Measurements from ENCODE around the gene DLG4. TPM values are rescaled to one million over a fixed set of nuclear protein-coding genes. Genes with fewer than 3 reads are reported as not detected.
"Not testable (repeated sequence)": the region's sequence is repeated elsewhere in the genome, so short reads cannot be mapped to it uniquely, and the experiment has no call there.

DLG4 gene
- total RNA-seq, 1 donor from 2014 or later: 9.1 TPM

DNA sequence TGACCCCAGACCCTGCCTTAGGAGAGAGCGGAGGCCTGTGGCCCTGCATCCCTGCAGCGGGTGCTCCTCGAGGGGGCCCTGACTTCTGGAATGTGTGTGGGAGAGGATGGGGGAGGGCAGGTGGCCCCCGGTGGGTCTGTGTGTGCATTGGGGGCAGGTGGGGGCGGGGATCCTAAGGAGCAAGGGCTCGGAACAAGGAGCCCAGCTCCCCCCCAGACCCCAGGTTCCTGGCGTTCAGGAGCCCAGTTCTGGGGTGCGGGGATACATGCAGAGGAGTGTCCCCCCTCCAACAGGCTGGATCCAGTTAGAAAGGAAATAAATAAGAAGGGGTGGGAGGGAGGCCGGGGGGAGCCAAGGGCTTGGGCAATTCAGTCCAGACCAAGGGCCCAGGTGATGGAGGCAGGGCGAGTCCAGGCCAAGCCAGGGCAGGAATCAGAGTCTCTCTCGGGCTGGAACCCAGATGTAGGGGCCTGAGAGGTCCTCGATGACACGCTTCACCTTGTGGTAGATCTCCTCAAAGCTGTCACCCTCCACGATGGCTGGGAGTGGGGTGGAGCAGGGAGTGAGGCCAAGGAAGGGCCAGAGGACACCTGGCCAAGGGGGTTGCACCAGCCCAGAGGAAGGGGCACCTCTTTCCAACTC is 29.2 kb downstream of the DLG4 start:
- DNase-seq (ENCODE audit: low read depth in 2 of 2): no peak

DNA sequence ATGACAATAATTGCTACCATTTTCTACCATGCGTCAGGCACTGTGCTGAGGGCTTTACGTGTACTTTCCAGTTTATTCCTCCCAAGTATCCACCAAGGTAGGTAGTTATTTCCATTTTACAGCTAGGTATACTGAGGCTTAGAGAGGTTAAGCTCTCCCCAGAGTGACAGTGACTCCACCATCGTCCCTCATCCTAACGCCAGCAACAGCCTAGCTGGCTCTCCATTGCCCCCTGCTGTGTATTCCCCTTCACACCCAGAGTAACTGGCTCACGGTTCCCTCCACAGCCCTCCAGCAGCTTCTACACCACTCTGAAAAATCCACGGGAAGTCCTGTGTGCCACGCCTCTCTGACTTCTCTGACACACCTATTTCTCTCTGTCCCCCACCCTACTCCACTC is 33.4 kb downstream of the DLG4 start:
- peak; percentile 25 to 39 for DNase-seq (ENCODE audit: low read depth in 2 of 2)

DNA sequence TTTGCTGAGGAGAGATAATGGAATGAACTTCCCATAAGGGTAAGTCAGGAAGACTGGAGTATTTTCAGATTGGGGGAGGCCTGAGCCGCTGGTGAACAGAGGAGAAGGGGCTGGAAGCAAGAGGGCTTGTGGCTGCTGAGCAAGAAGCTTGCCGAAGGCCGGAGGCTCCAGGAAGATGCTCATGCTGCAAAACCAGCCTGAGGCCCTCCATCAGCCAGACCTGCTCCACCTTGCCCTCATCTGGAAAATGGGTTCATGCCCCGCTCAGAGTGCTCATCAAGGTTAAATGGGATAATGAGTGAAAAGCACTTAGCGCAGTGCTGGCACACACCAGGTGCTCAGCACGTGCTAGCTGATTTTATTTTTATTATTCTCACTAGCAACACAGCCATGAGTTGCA is 35.0 kb downstream of the DLG4 start:
- no peak for DNase-seq (ENCODE audit: low read depth in 2 of 2)

DNA sequence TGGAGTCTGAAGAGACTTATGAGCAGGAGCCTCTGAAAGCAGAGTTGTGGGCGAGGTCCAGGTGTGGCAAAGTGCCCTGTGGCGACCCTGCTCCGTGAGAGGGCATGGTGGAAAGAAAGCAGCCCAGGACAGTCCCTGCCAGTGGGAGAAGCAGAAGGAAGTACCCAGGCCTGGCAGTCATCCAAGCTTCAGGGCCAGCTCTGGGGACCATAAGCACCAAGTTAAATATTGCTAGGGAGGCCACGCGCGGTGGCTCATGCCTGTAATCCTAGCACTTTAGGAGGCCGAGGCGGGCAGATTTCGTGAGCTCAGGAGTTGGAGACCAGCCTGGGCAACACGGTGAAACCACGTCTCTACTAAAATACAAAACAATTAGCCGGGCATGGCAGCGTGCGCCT is 35.5 kb downstream of the DLG4 start:
- DNase-seq (ENCODE audit: low read depth in 2 of 2): no peak

DNA sequence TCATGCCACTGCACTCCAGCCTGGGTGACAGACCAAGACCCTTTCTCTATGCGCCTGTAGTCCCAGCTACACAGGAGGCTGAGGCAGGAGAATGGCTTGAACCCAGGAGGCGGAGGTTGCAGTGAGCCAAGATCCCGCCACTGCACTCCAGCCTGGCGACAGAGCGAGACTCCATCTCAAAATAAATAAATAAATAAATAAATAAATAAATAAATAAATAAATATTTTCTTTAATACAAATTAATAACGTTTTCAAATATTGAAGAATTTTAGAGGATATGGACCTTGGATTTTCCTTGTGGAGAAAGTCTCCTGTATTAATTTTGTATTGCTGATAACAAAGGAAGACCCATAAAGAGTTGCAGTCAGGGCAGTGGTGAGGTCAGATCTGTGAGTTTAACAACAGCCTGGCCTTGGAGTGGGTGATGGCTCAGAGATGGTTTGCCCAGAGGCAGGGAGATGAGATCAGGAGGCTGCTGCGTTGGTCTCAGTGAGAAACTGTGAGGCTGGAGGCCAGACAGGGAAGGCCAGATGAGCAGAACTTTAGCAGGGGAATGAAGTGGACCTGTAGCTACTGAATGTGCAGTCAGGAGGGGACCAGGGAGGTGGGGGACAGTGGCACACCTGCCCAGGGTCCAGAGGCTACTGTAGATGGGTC is 36.1 kb downstream of the DLG4 start:
- no peak for DNase-seq (ENCODE audit: low read depth in 2 of 2)

DNA sequence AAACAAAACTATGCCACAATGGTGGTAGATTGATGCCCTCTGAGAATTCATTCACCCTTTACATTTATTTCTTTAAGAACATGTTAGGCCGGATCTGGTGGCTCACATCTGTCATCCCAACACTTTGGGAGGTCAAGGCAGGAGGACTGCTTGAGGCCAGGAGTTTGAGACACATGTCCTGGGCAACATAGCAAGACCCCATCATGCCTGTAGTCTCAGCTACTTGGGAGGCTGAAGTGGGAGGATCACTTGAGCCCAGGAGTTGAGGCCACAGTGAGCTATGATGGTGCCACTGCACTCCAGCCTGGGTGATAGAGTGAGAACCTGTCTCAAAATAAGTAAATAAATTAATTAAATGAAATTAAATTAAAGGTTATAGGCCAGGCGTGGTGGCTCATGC is 37.5 kb downstream of the DLG4 start:
- not testable (repeated sequence) for DNase-seq (ENCODE audit: low read depth in 2 of 2)

DNA sequence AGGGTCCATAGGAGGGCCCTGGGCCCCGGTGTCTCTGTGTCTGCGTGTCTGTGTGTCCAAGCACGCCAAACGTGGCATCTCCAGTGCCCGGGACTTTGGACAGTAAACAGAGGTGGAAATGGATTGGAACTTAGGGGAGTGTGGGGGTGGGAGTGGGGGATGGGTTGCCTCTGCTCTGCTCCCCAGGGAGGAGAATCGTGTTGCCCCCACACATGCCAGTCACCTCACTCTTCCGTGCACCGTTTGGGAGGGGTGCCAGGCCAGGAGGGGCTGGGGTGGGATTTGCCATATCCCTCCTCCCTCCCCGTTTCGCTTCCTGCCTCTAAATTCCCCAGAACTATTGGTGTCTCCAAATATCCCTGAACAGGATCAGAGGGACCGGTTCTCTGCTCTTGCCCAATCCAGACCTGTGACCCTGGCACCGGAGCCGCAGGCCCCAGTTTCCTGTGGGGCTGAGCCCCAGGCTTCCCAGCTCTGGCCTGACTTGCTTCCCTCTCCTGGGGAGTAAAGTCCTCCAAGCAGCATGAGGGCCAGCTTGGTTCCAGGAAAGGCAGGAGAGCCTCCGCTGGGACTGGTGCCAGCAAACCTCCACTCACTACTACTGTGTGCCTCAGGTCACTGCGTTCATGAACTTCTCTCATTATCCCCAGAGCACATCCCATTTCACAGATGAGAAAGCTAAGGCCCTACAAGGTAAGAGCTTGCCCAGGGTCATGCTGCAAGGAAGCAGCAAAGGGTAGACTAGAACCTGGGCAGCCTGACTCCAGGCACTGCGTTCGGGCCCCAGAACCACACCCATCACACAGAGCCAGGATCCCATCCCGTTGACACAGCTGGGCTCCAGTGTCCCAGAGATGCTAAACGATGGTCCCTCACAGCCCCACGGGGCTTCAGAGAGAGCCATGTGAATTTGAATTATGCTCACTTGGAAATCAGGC is 40.0 kb downstream of the DLG4 start, which contains the start of gene ASGR1:
Gene ASGR1 (minus strand): TSS at position 54 of the 938 bp plus-strand sequence. CDS start 807 bp downstream, outside the sequence.
- no peak for DNase-seq (ENCODE audit: low read depth in 2 of 2)

DNA sequence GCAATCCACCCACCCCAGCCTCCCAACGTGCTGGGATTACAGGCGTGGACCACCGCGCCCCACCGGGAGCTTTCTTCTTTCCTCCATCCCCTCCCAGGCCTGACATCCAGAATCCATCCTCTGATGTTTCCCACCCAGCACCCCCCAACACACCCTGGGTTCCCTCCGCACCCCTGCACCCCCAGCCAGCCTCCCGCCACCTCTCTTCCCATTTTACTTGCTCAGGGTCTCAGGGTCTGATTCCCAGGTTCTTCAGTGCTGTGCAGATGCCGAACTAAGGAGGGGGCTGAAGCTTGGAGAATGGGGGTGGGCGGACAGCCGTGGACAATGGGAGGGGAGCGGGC is 40.7 kb downstream of the DLG4 start:
- no peak for DNase-seq (ENCODE audit: low read depth in 2 of 2)

DNA sequence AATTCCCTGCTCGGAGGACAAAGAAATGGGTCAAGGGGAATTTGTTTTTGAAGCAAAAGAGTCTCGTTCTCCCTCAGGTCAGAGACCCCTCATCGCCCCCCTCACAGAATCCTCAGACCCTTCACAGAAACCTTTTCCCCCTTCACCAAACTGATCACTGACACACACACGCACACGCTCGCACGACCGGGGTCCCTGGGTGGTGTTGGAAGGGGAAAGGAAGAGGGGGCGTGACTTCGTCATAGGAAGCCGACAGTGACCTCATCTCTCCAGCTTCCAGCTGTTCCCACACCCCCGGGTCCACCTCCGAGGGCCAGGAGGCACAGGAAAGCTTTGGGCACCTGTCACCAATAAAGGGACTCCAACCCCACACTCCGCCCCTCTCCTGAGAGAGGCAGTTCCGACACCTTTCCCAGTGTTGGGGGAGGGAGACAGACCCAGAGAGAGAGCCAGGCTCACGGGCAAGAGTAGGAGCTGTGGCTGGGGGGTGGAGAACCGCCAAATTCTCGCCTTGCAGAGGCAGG is 41.6 kb downstream of the DLG4 start:
- peak; percentile 48 to 74 for DNase-seq (ENCODE audit: low read depth in 2 of 2)

DNA sequence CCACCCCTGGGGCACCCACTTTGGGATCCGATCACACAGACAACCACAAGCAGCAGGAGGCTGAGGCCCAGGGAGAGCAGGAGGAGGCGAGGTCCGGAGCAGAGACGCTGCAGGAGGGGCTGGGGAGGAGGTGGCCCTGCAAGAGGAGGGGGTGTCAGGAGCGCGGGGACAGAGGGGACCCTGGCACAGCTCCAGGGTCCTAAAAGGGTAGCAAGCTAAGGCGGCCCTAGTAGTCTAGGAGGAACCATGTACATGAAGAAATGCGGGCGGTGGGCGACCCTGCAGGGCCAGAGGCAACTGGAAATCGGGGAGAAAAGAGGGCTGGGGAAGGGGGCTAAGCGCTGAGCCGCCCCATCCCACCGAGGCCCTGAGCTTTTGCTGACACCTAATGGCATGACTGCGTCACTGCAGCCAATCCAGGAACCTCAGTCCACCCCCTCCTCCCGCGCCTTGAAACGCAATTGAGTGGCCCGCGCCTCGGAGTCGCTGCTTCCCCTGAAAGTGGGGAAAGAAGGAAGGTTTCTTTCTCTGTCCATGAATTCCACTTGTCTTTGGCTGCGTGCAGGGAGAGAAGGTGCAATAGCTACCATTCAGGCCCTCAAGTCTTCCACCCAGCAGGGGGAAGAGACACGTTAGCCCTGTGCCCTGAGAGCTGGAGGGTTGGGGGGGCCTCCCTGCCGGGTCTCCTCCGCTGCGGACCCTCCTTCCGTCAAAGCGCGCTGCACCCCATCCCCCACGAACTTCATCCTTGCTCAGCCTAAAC is 42.3 kb downstream of the DLG4 start:
- peak; percentile 65 to 77 for DNase-seq (ENCODE audit: low read depth in 2 of 2)

DNA sequence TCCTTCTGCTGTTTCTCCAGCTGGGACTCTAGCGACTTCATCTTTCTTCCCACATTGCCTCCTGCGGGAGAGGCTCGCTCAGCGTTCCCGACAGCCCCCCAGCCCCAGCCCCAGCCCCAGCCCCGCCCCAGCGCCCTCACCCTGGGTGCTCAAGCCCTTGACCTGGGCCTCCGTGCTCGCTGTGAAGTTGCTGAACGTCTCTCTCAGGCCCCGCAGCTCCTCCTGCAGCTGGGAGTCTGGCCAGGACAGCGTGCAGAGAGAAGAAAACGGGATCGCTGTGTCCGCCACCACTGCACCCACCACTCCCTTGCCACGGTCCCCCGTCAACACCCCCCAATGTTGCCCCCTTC is 42.8 kb downstream of the DLG4 start:
- DNase-seq (ENCODE audit: low read depth in 2 of 2): no peak

DNA sequence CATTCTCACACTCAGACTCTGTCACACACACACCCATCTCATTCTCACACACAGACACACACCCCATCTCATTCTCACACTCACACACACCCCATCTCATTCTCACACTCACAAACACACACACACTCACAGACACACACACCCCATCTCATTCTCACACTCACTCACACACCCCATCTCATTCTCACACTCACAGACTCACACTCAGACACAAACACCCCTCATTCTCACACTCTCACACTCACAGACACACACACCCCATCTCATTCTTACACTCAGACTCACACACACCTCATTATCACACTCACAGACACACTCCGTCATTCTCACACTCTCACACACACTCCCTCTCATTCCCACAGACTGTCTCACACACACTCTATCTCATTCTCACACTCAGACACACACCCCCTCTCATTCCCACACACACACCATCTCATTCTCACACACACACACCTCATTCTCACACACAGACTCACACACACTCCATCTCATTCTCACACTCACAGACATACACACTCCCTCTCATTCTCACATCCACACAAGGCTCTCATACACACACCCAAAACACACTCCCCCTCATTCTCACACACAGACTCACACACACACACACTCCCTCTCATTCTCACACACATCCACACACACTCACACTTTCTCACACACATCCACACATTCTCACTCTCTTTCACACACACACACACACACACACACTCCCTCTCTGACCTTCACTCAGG is 43.4 kb downstream of the DLG4 start:
- no peak for DNase-seq (ENCODE audit: low read depth in 2 of 2)

DNA sequence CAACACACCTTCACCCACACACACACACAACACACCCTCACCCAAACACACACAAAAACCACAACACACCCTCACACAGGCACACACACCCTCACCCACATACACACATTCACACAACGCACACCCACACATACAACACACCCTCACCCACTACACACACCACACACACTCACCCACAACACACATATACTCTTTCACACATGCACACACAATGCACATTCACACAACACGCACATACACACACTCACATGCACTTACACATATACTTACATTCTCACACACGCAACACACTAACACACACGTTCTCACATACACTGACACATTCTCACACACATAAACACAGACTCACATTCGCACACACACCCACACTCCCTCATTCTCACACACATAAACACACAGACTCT is 44.3 kb downstream of the DLG4 start:
- DNase-seq (ENCODE audit: low read depth in 2 of 2): no peak

DNA sequence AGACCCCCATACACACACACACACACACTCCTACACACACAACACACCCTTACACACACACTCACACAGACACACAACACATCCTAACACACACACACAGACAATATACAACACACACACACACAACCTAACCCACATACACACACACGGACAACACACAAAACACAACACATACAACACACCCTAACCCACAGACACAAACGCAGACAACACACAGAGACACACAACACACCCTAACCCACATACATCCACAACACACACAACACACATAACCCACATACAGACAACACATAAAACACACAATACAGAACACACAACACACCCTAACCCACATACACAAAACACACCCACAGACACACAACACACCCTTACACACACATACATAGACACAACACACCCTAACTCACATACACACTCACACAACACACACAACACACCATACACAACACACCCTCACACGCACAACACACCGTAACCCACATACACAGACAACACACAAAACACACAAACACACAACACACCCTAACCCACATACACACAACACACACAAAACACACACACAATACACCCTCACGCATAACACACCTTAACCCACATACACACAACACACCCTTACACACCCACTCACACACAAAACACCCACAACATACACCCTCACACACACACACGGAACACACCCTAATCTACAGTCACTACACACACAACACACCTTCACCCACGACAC is 44.9 kb downstream of the DLG4 start:
- DNase-seq (ENCODE audit: low read depth in 2 of 2): no peak

DNA sequence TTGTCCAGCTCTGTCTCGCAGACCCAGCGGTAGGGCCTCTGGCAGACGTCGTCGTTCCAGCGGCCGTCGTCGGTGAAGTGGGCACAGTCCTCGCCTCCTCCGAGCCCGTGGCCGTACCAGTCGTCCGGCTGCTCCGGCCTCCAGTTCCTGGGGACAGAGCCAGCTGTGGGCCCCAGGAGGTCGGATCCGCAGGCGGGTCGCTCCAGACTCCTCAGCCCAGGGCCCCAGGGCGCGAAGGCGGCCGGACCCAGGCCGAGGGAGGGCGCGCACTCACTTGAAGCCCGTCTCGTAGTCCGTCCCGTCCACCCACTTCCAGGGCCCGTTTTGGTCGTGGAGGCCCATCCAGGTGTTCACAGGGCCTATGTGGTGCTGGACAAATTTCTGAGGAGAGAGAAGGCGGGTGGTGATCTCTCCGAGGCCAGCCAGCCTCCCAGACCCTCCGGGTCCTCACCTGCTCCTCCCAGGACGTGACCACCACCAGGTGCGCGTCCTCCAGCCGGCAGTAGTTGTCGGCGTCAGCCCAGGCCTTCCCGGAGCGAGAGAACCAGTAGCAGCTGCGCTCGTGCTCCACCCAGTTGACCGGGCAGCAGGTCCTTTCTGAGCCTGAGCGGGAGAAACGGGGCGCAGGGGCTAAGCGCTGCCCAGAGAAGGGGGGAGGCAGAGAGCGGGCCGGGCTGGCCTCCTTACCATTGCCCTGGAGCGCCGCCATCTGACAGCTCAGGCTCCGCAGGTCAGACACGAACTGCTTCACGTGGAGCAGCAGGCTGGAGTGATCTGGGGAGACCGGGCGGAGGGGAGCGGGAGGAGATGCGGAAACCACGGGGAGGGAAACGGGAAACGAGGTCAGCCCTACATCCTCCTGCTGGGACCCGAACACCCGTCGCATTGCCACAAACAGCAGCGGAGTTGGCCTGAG is 45.7 kb downstream of the DLG4 start:
- DNase-seq (ENCODE audit: low read depth in 2 of 2): peak; percentile 82 to 84

DNA sequence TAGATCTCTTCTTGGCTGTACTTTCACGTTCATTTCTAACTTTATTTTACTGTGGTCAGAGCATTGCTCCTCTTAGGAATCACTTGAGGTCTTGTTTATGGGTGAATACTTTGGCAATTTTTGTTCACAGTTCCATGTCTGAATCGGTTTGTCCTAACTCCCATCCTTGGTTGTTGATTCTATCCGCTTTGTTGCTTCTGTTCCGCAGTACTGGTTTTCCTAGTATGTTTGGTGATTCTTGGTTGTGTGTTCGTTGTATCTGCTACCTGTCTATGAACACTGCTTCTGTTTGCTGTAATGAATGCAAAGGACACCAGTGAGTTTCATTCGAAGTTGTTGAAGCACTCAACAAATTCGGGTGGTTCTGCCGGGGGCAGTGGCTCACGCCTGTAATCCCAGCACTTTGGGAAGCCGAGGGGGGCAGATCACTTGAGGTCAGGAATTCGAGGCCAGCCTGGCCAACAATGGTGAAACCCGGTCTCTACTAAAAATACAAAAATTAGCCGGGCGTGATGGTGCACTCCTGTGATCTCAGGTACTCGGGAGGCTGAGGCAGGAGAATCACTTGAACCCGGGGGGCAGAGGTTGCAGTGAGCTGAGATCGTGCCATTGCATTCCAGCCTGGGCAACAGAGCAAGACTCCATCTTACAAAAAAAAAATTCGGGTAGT is 47.0 kb downstream of the DLG4 start:
- DNase-seq (ENCODE audit: low read depth in 2 of 2): not testable (repeated sequence)

DNA sequence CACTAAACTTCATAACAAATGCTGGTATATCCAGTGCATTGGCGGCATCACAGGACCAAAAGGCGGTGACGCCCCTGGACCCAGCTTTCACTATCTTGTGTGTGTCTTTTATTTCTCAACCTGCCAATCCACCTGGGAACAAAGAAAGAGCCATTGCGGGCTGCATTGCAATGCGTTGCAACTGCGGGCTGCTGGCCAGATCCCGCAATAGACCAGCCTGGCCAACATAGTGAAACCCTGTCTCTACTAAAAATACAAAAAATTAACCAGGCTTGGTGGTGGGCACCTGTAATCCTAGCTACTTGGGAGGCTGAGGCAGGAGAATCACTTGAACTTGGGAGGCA is 50.1 kb downstream of the DLG4 start:
- DNase-seq (ENCODE audit: low read depth in 2 of 2): not testable (repeated sequence)

DNA sequence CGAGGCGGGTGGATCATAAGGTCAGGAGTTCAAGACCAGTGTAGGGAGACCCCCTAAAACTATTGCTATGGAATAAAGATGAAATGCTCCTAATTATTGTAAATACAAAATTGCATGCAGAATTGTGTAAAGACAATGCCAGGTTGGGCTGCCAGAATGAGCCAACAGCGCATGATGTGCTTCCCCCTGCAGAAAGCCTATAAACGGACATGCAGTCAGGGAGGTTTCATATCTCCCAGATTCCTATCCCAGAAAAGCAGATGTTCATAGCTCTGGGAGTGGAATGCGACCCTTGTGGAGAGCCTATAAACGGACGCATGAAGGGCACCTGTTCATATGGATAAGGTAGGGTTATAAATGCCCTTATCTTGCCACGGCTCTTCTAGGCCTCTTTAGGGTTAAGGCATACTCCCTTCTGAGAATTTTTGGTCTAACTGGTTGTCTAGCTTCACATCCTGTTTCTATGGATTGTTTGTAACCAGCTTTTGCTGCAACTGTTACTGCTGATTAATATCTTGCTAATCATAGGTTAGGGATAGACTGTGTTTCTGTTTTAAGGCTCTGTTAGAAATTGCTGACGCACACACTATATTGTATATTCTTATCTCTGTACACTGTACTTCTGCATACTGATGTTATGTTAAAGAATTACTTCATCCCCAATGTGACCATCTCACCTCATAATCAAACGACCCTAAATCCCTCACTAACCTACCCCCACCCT is 50.6 kb downstream of the DLG4 start:
- DNase-seq (ENCODE audit: low read depth in 2 of 2): not testable (repeated sequence)

Measured in lung microvascular endothelial cell (primary cell).